AG10803 (cell line): ENCODE data around the gene SLC25A21.

Experiments
- DNase-seq: peaks from one replicate; pipeline ENCODE4 v3.0.0; 2010; ENCODE audit warnings: low read depth
- H3K4me3 ChIP-seq: 2 replicates; pipeline ENCODE4 v1.5.1; 2011; ENCODE audit warnings: mild to moderate bottlenecking, low read length, control low read depth
- CTCF ChIP-seq: conservative IDR thresholded peaks from 2 replicates; pipeline ENCODE4 v1.5.1; 2011; ENCODE audit warnings: mild to moderate bottlenecking, low read length, control low read depth, inconsistent platforms

SLC25A21 gene

GRCh38 chr14:36942522-36943245 is 229.7 kb downstream of the SLC25A21 start:
- no peak overlapping the region for H3K4me3 ChIP-seq
- DNase-seq, result peak; percentile 14
- no peak for TF ChIP-seq CTCF

- no peak overlapping the region for H3K4me3 ChIP-seq
- peak; percentile 63 for DNase-seq
- TF ChIP-seq CTCF, result peak; percentile 99
Measured at GRCh38 chr14:36941783-36942521, 230.5 kb downstream of the SLC25A21 start.

- DNase-seq, result peak; percentile 31
- TF ChIP-seq CTCF, result no peak
- H3K4me3 ChIP-seq, result no peak overlapping the region
Measured at GRCh38 chr14:36940476-36940875, 231.9 kb downstream of the SLC25A21 start.

GRCh38 chr14:36939265-36939664 is 233.1 kb downstream of the SLC25A21 start:
- DNase-seq, result no peak
- no peak for TF ChIP-seq CTCF
- no peak overlapping the region for H3K4me3 ChIP-seq

GRCh38 chr14:36938678-36939077 is 233.7 kb downstream of the SLC25A21 start:
- TF ChIP-seq CTCF, result no peak
- no peak for DNase-seq
- H3K4me3 ChIP-seq, result no peak overlapping the region

- DNase-seq, result peak; percentile 24
- no peak for TF ChIP-seq CTCF
- no peak overlapping the region for H3K4me3 ChIP-seq
Measured at GRCh38 chr14:36935976-36936678, 236.3 kb downstream of the SLC25A21 start.
